GM12874 (cell line): Measurements from ENCODE around the gene SPATA25.

Experiments used
- TF ChIP-seq, protein P1 (sequence below): IDR thresholded peaks from 2 replicates; pipeline ENCODE4 v1.5.1; 2011; ENCODE audit warnings: low read depth, mild to moderate bottlenecking, control low read depth, low read length, moderate library complexity; ENCODE audit not compliant: insufficient read depth

Gene SPATA25

GRCh38 chr20:45926731-45927070 is 39.3 kb upstream of the SPATA25 start:
- TF ChIP-seq, protein P1, sequence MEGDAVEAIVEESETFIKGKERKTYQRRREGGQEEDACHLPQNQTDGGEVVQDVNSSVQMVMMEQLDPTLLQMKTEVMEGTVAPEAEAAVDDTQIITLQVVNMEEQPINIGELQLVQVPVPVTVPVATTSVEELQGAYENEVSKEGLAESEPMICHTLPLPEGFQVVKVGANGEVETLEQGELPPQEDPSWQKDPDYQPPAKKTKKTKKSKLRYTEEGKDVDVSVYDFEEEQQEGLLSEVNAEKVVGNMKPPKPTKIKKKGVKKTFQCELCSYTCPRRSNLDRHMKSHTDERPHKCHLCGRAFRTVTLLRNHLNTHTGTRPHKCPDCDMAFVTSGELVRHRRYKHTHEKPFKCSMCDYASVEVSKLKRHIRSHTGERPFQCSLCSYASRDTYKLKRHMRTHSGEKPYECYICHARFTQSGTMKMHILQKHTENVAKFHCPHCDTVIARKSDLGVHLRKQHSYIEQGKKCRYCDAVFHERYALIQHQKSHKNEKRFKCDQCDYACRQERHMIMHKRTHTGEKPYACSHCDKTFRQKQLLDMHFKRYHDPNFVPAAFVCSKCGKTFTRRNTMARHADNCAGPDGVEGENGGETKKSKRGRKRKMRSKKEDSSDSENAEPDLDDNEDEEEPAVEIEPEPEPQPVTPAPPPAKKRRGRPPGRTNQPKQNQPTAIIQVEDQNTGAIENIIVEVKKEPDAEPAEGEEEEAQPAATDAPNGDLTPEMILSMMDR, result no peak

DNA sequence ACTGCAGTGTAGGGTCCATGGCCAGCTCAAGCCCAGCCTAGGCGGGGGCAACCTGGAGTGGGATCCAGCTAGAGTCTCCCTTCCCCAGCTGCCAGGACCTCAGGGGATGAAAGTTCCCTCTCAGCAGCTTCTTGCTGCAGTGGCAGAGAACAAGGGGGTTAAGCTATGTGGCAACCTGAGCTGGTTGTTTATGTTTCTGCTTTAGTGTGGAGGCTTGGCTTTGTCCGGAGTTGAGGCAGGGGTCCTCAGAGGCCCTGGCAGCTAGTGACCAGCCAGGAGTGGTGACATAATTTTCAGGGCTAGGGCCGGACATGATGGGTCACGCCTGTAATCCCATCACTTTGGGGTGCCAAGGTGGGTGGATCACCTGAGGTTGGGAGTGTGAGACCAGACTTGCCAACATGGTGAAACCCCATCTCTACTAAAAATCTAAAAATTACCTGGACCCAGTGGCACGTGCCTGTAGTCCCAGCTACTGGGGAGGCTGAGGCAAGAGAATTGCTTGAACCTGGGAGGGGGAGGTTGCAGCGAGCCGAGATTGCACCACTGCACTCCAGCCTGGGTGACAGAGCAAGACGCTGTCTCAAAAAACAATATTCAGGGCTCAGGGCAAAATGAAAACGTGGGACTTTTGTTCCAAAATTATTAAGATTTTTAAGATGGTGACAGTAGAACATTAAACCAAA is 38.5 kb upstream of the SPATA25 start:
- TF ChIP-seq, protein P1, result no peak

- TF ChIP-seq, protein P1, result no peak
Measured at GRCh38 chr20:45924391-45925261, 37.2 kb upstream of the SPATA25 start.

DNA sequence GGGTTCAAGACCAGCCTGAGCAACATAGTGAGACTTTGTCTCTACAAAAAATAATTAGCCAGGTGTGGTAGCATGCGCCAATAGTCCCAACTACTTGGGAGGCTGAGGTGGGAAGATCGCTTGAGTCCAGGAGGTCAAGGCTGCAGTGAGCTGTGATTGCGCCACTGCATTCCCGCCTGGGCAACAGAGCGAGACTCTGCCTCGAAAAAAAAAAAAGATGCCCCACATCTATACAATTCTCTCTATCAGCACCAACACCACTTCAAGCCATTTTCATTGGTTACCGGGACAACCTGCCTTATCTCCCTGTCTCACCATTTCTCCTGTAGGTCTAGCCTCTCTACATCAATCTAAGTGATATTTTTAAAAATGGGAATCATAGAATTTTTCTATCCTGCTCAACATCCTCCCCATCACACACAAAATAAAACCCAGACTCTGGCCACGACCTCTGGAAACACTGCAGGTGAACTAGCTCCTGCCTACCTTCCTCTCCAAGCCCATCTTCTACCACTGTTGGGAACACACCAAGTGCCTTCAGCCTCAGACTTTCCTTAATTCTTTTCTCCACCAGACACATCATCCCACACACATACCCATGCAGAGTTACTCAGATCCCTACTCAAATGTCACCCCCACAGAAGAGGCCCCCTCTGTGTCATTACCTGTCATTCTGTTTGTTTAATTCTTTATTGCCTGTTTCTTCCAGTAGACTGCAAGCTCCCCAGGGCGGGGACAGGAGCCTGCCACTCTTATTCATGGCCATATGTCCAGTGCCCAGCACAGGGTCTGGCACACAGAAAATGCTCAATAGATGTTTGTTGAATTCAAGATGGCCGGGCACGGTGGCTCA is 34.1 kb upstream of the SPATA25 start:
- TF ChIP-seq, protein P1, result no peak

- TF ChIP-seq, protein P1, result no peak
Measured at GRCh38 chr20:45920462-45921336, 33.3 kb upstream of the SPATA25 start.

- TF ChIP-seq, protein P1, result no peak
Measured at GRCh38 chr20:45919542-45920399, 32.3 kb upstream of the SPATA25 start.
